Trophoblast cell (in vitro differentiated cells and primary cell): Measurements from ENCODE around the gene ZNF800. TPM values are rescaled to one million over a fixed set of nuclear protein-coding genes. Genes with fewer than 3 reads are reported as not detected.

Experiments used
- DNase-seq, 2 donors: peaks; one replicate each; pipeline ENCODE4 v3.0.0-alpha.2; 2016
- H2AFZ ChIP-seq: 2 replicates; pipeline ENCODE4 v1.6.1; 2013; ENCODE audit warnings: low read length, moderate library complexity, mild to moderate bottlenecking; ENCODE audit not compliant: insufficient read depth, poor library complexity
- H2AK5ac ChIP-seq: 2 replicates; pipeline ENCODE4 v1.6.1; 2013; ENCODE audit warnings: mild to moderate bottlenecking, low read length
- H2BK120ac ChIP-seq: 2 replicates; pipeline ENCODE4 v1.6.1; 2013; ENCODE audit warnings: low read length, mild to moderate bottlenecking, moderate library complexity; ENCODE audit not compliant: insufficient read depth, poor library complexity
- H2BK12ac ChIP-seq: 2 replicates; pipeline ENCODE4 v1.6.1; 2013; ENCODE audit warnings: mild to moderate bottlenecking, low read length, moderate library complexity
- H2BK5ac ChIP-seq: 2 replicates; pipeline ENCODE4 v1.6.1; 2013; ENCODE audit warnings: low read length, low read depth, moderate library complexity, mild to moderate bottlenecking; ENCODE audit not compliant: poor library complexity
- H3K14ac ChIP-seq: 2 replicates; pipeline ENCODE4 v1.6.1; 2013; ENCODE audit warnings: mild to moderate bottlenecking, low read length
- H3K18ac ChIP-seq: 2 replicates; pipeline ENCODE4 v1.6.1; 2013; ENCODE audit warnings: mild to moderate bottlenecking, low read length
- H3K23ac ChIP-seq: 2 replicates; pipeline ENCODE4 v1.6.1; 2013; ENCODE audit warnings: low read length
- H3K27ac ChIP-seq: 2 replicates; pipeline ENCODE4 v1.5.1; 2013; ENCODE audit warnings: low read depth, mild to moderate bottlenecking, inconsistent platforms, low read length, moderate library complexity
- H3K27me3 ChIP-seq: 2 replicates; pipeline ENCODE4 v1.6.1; 2013; ENCODE audit warnings: inconsistent platforms, mild to moderate bottlenecking, low read length, moderate library complexity; ENCODE audit not compliant: insufficient read depth
- H3K36me3 ChIP-seq, 2 experiments: 1 replicate in 1 of 2; 2 replicates in 1 of 2; pipeline ENCODE4 v1.6.1; 2013; ENCODE audit warnings: low read length in 2 of 2, mild to moderate bottlenecking in 2 of 2, moderate library complexity in 1 of 2; ENCODE audit not compliant: insufficient read depth in 2 of 2, control insufficient read depth in 1 of 2
- H3K4ac ChIP-seq: 2 replicates; pipeline ENCODE4 v1.6.1; 2013; ENCODE audit warnings: low read depth, mild to moderate bottlenecking, low read length, moderate library complexity
- H3K4me1 ChIP-seq, 2 experiments: 1 replicate in 1 of 2; 2 replicates in 1 of 2; pipeline ENCODE4 v1.6.1; 2013; ENCODE audit warnings: low read length in 2 of 2, mild to moderate bottlenecking in 2 of 2, moderate library complexity in 1 of 2; ENCODE audit not compliant: insufficient read depth in 2 of 2, control insufficient read depth in 1 of 2
- H3K4me2 ChIP-seq: 2 replicates; pipeline ENCODE4 v1.6.1; 2013; ENCODE audit warnings: inconsistent platforms, mild to moderate bottlenecking, low read length, moderate library complexity
- H3K4me3 ChIP-seq: 2 replicates; pipeline ENCODE4 v1.5.1; 2013; ENCODE audit warnings: mild to moderate bottlenecking, low read depth, low read length, inconsistent platforms
- H3K79me1 ChIP-seq: one replicate; pipeline ENCODE4 v1.6.1; 2013; ENCODE audit warnings: low read length
- H3K79me2 ChIP-seq: 2 replicates; pipeline ENCODE4 v1.6.1; 2013; ENCODE audit warnings: low read length, mild to moderate bottlenecking; ENCODE audit not compliant: control insufficient read depth, insufficient read depth, poor library complexity
- H3K9ac ChIP-seq: 2 replicates; pipeline ENCODE4 v1.6.1; 2013; ENCODE audit warnings: mild to moderate bottlenecking, low read length
- H3K9me3 ChIP-seq: 2 replicates; pipeline ENCODE4 v1.6.1; 2013; ENCODE audit warnings: low read depth, mild to moderate bottlenecking, control low read depth, inconsistent platforms, low read length; ENCODE audit not compliant: insufficient read depth
- H4K12ac ChIP-seq: 2 replicates; pipeline ENCODE4 v1.6.1; 2013; ENCODE audit warnings: low read depth, mild to moderate bottlenecking, low read length, moderate library complexity
- H4K8ac ChIP-seq: 2 replicates; pipeline ENCODE4 v1.6.1; 2013; ENCODE audit warnings: low read depth, mild to moderate bottlenecking, low read length, moderate library complexity
- H4K91ac ChIP-seq: one replicate; pipeline ENCODE4 v1.6.1; 2013; ENCODE audit warnings: low read depth, mild to moderate bottlenecking, low read length, moderate library complexity
- WGBS: extraction: QIAGEN DNeasy Blood & Tissue Kit; methylation state at CpG from one replicate; pipeline ENCODE4 v1.1.7; 2013; ENCODE audit warnings: missing lambda C conversion rate; ENCODE audit not compliant: insufficient read length, insufficient coverage; ENCODE audit errors: extremely low coverage; 5-methylcytosine and 5-hydroxymethylcytosine counted together
- polyA plus RNA-seq: library from polyadenylated mRNA; stranded (reverse); fragments of 200-250 nt; gene quantifications from 2 replicates; pipeline ENCODE4 v1.2.3, GENCODE V29; 2013

ZNF800 gene
- polyA plus RNA-seq: 21.1 and 23.8 TPM in 2 replicates

GRCh38 chr7:127392566-127393367 is at the start of gene ZNF800:
TSS of gene ZNF800 (minus strand) at chr7:127392708. CDS start at chr7:127391557, 1,151 bp downstream.
- Histone ChIP-seq H3K4me1 (peaks cover 3 to 5% of the 10 kb centered on the region in 2 experiments), H3K9ac (peak within 1 kb of the TSS; percentile 96), H3K23ac (peak within 1 kb of the TSS; percentile 70), H2BK12ac (no peak within 1 kb of the TSS), H3K18ac (peak within 1 kb of the TSS; percentile 98), H2BK5ac (peak within 1 kb of the TSS; percentile 72), H3K14ac (peak within 1 kb of the TSS; percentile 90), H2AFZ (peak within 1 kb of the TSS; percentile 92), H2AK5ac (peak within 1 kb of the TSS; percentile 41), H3K4ac (peak within 1 kb of the TSS; percentile 65), H3K4me2 (peak within 1 kb of the TSS; percentile 93), H3K4me3 (peak within 1 kb of the TSS; percentile 97), H2BK120ac (peak within 1 kb of the TSS; percentile 68), H4K91ac (peak within 1 kb of the TSS; percentile 89), H3K9me3 (no peaks in the 10 kb centered on the region), H4K12ac (peak within 1 kb of the TSS; percentile 94), H3K27me3 (peaks cover 2% of the 10 kb centered on the region), H3K27ac (peak within 1 kb of the TSS; percentile 55), H3K79me2 (peaks cover 13% of the 10 kb centered on the region), H3K36me3 (no peaks in the 10 kb centered on the region), H3K79me1 (peaks cover 15% of the 10 kb centered on the region), H4K8ac (peak within 1 kb of the TSS; percentile 99)
- no CpG with 5 or more reads among the region's 67 CpGs for WGBS
- peak; percentile 73 to 83 for DNase-seq

- H3K4me3 ChIP-seq: no peak overlapping the region
- DNase-seq: peak in 1 of 2 donors; percentile 13
- no peak overlapping the region for H2AFZ ChIP-seq
- no peak overlapping the region for H3K4ac ChIP-seq
- H2BK5ac ChIP-seq: no peak overlapping the region
- no peak overlapping the region for H3K23ac ChIP-seq
- no peak overlapping the region for H4K91ac ChIP-seq
- H2BK120ac ChIP-seq: no peak overlapping the region
- no peaks in the 10 kb centered on the region for H3K4me1 ChIP-seq
- no peak overlapping the region for H2BK12ac ChIP-seq
- no peak overlapping the region for H2AK5ac ChIP-seq
- no peaks in the 10 kb centered on the region for H3K79me2 ChIP-seq
- H3K36me3 ChIP-seq: no peaks in the 10 kb centered on the region
- no peaks in the 10 kb centered on the region for H3K9me3 ChIP-seq
- H3K79me1 ChIP-seq: no peaks in the 10 kb centered on the region
- no peak overlapping the region for H3K4me2 ChIP-seq
- H3K14ac ChIP-seq: no peak overlapping the region
- no peaks in the 10 kb centered on the region for H3K27me3 ChIP-seq
- no peak overlapping the region for H3K9ac ChIP-seq
- WGBS: no CpG with 5 or more reads among the region's 2 CpGs
- H4K12ac ChIP-seq: no peak overlapping the region
- H3K27ac ChIP-seq: no peak overlapping the region
- no peak overlapping the region for H3K18ac ChIP-seq
- no peak overlapping the region for H4K8ac ChIP-seq
Observed at GRCh38 chr7:127440206-127440605, 47.7 kb upstream of the ZNF800 start.

GRCh38 chr7:127438836-127439235 is 46.3 kb upstream of the ZNF800 start:
- no peak overlapping the region for H4K12ac ChIP-seq
- no peak overlapping the region for H3K23ac ChIP-seq
- H3K27ac ChIP-seq: no peak overlapping the region
- no peak overlapping the region for H3K4me2 ChIP-seq
- no peak overlapping the region for H3K18ac ChIP-seq
- H2BK12ac ChIP-seq: no peak overlapping the region
- H2AK5ac ChIP-seq: no peak overlapping the region
- no peak overlapping the region for H4K8ac ChIP-seq
- no peaks in the 10 kb centered on the region for H3K36me3 ChIP-seq
- H3K9me3 ChIP-seq: no peaks in the 10 kb centered on the region
- no CpG with 5 or more reads among the region's 2 CpGs for WGBS
- no peak overlapping the region for H2BK5ac ChIP-seq
- H2AFZ ChIP-seq: no peak overlapping the region
- H3K79me2 ChIP-seq: no peaks in the 10 kb centered on the region
- H3K79me1 ChIP-seq: no peaks in the 10 kb centered on the region
- H3K4ac ChIP-seq: no peak overlapping the region
- H3K14ac ChIP-seq: no peak overlapping the region
- no peak overlapping the region for H3K9ac ChIP-seq
- no peaks in the 10 kb centered on the region for H3K27me3 ChIP-seq
- H3K4me1 ChIP-seq: no peaks in the 10 kb centered on the region
- H3K4me3 ChIP-seq: no peak overlapping the region
- H4K91ac ChIP-seq: no peak overlapping the region
- no peak overlapping the region for H2BK120ac ChIP-seq
- peak in 1 of 2 donors; percentile 46 for DNase-seq

- H3K4ac ChIP-seq: no peak overlapping the region
- H3K4me1 ChIP-seq: no peaks in the 10 kb centered on the region
- no peak overlapping the region for H2AK5ac ChIP-seq
- H4K91ac ChIP-seq: no peak overlapping the region
- H3K23ac ChIP-seq: no peak overlapping the region
- no peak overlapping the region for H3K9ac ChIP-seq
- no peaks in the 10 kb centered on the region for H3K27me3 ChIP-seq
- no peak overlapping the region for H4K12ac ChIP-seq
- WGBS: no CpG with 5 or more reads among the region's 2 CpGs
- H3K4me2 ChIP-seq: no peak overlapping the region
- no peak overlapping the region for H3K18ac ChIP-seq
- no peak overlapping the region for H4K8ac ChIP-seq
- H3K27ac ChIP-seq: no peak overlapping the region
- peak; percentile 88 to 95 for DNase-seq
- H2BK5ac ChIP-seq: no peak overlapping the region
- no peaks in the 10 kb centered on the region for H3K79me2 ChIP-seq
- H3K79me1 ChIP-seq: no peaks in the 10 kb centered on the region
- no peak overlapping the region for H3K4me3 ChIP-seq
- no peak overlapping the region for H2AFZ ChIP-seq
- H3K36me3 ChIP-seq: no peaks in the 10 kb centered on the region
- no peaks in the 10 kb centered on the region for H3K9me3 ChIP-seq
- no peak overlapping the region for H3K14ac ChIP-seq
- H2BK12ac ChIP-seq: no peak overlapping the region
- no peak overlapping the region for H2BK120ac ChIP-seq
Observed at GRCh38 chr7:127437837-127438236, 45.3 kb upstream of the ZNF800 start.
